Loucy (cell line): ENCODE data around the gene LDLRAD4.

ENCODE experiments used
- CTCF ChIP-seq: fragments of 200-600 bp; sonication (generic); conservative IDR thresholded peaks from 2 replicates; pipeline ENCODE4 v1.5.1; 2014; ENCODE audit warnings: mild to moderate bottlenecking, antibody characterized with exemption, low read length
- EZH2phosphoT487 ChIP-seq: fragments of 200-600 bp; IDR thresholded peaks from 2 replicates; pipeline ENCODE4 v1.6.1; 2018; ENCODE audit warnings: antibody characterized with exemption, mild to moderate bottlenecking, moderate library complexity, borderline replicate concordance

DNA sequence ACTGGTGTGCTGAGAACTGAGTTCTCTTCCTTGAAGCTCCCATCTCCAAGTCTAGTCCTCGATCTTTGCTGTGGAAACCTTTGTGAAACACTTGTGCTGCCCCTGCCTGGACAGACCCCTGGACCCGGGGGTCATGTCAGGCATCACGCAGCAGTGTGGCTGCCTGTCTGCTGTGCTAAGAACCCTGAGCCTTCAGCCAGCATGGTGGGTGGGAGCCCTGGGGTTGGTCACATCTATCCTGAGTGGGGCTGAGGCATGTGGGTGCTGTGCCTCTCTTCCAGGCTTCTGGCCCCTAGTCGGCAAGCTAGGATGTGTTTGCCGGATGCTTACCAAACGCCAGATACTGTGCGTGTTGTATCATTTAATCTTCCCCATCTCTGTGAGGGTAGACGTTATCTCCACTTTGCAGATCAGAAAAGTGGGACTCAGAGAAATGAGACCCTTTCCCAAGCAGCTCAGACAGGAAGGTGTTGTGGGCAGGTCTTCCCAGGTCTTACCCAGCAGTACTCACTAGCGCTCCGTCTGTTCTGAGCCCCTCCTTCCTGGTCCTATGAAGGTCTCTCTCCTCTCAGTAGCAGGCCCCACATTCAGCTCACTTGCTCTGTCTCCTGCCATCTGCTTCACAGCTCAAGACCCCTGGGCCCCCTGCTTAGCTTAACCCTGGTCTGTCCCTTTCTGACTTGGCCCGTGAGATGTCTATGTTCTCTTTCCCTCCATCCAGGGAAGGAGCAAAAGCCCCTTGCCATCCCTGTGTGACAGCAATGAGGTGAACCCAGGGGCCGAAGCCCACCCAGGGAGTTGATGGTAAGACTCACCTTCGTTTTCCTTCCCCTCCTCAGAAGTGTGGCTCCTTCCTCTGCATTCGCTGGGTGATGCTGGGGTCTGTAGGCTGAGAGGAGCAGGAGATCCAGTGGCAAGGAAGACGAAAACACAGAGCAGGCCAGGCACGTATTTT lies 265.0 kb downstream of the LDLRAD4 start:
- TF ChIP-seq CTCF: no peak
- TF ChIP-seq EZH2phosphoT487: no peak
